Gastrocnemius medialis (tissue), 4 donors: ENCODE data around the gene ANKRD62.

Experiments used
- POLR2A ChIP-seq, 2 donors: fragments of 450-650 bp; IDR thresholded peaks; one replicate each; pipeline ENCODE4 v1.6.1; 2017; ENCODE audit warnings: antibody characterized with exemption in 2 of 2, mild to moderate bottlenecking in 2 of 2, moderate library complexity in 2 of 2
- TF ChIP-seq, protein P1 (sequence below), 5 experiments: fragments of 450-650 bp in 3 of 5; fragments of 200-600 bp in 2 of 5; sonication (generic) in 2 of 5; IDR thresholded peaks in 4 of 5; conservative IDR thresholded peaks in 1 of 5; 1 replicate in 4 of 5; 2 replicates in 1 of 5; pipeline ENCODE4 v1.5.1; 2016 to 2019; ENCODE audit warnings: antibody characterized with exemption in 5 of 5, mild to moderate bottlenecking in 3 of 5, moderate library complexity in 3 of 5

DNA sequence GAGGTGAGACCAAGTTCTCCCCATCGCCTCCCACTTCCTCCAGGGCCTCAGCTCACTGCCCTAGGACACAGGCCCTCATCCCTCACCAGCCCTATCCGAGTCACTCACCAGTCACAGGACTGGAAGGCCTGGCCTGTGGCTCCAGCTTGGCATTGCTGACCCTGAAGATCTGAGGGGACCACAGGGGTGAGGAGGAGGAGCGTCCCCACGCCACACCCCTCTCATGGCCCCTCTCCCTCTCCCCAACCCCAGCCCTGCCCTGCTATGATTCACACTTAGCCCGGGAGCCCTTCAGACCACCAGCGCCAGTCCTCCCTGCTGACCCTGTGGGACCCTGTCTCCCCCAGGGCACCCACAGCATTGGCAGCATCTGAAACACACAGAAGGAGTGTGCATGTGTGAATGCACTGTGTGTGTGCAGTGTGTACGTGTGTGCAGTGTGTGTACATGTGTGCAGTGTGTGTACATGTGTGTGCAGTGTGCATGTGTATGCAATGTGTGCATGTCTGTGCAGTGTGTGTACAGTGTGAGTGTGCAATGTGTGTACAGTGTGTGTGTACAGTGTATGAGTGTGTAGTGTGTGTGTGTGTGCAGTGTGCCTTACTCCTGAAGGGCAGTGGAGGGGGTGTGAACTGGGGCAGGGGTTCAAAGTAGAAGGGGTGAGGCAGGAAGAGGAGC, 29.4 kb upstream of the ANKRD62 start:
- TF ChIP-seq POLR2A (IDR thresholded peaks at IDR 0.05): no peak
- TF ChIP-seq, protein P1, sequence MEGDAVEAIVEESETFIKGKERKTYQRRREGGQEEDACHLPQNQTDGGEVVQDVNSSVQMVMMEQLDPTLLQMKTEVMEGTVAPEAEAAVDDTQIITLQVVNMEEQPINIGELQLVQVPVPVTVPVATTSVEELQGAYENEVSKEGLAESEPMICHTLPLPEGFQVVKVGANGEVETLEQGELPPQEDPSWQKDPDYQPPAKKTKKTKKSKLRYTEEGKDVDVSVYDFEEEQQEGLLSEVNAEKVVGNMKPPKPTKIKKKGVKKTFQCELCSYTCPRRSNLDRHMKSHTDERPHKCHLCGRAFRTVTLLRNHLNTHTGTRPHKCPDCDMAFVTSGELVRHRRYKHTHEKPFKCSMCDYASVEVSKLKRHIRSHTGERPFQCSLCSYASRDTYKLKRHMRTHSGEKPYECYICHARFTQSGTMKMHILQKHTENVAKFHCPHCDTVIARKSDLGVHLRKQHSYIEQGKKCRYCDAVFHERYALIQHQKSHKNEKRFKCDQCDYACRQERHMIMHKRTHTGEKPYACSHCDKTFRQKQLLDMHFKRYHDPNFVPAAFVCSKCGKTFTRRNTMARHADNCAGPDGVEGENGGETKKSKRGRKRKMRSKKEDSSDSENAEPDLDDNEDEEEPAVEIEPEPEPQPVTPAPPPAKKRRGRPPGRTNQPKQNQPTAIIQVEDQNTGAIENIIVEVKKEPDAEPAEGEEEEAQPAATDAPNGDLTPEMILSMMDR (IDR thresholded peaks at IDR 0.05 in 4 of 5, conservative IDR thresholded peaks at IDR 0.05 in 1 of 5): no peak
